Liver (tissue), 9 donors: ENCODE measurements around the gene INPP4B. TPM values are rescaled to one million over a fixed set of nuclear protein-coding genes. Genes with fewer than 3 reads are reported as not detected.

Experiments used
- DNase-seq: peaks from one replicate; pipeline ENCODE4 v3.0.0-alpha.2; 2017; ENCODE audit warnings: low spot score
- H3K27ac ChIP-seq, 2 donors: one replicate each; pipeline ENCODE4 v1.7.0; 2013; ENCODE audit warnings: inconsistent platforms in 2 of 2, low read length in 2 of 2, control low read depth in 1 of 2, low read depth in 1 of 2, mild to moderate bottlenecking in 1 of 2
- H3K27me3 ChIP-seq, 4 donors: one replicate each; pipeline versions ENCODE4 v1.6.1 to v1.7.0; 2013; ENCODE audit warnings: low read length in 3 of 4, inconsistent platforms in 1 of 4, mild to moderate bottlenecking in 1 of 4, moderate library complexity in 1 of 4; ENCODE audit not compliant: control insufficient read depth in 4 of 4, insufficient read depth in 4 of 4
- H3K36me3 ChIP-seq, 4 donors: one replicate each; pipeline versions ENCODE4 v1.6.1 to v1.7.0; 2013; ENCODE audit warnings: low read length in 3 of 4, mild to moderate bottlenecking in 3 of 4, low read depth in 1 of 4, moderate library complexity in 1 of 4; ENCODE audit not compliant: control insufficient read depth in 4 of 4, insufficient read depth in 3 of 4
- H3K4me1 ChIP-seq, 4 donors: one replicate each; pipeline versions ENCODE4 v1.6.1 to v1.7.0; 2013; ENCODE audit warnings: low read length in 3 of 4, mild to moderate bottlenecking in 3 of 4, moderate library complexity in 1 of 4; ENCODE audit not compliant: control insufficient read depth in 4 of 4, insufficient read depth in 4 of 4
- H3K4me3 ChIP-seq, 3 donors: one replicate each; pipeline versions ENCODE4 v1.6.1 to v1.7.0; 2013; ENCODE audit warnings: low read length in 3 of 3, control low read depth in 1 of 3, low read depth in 1 of 3, mild to moderate bottlenecking in 1 of 3
- H3K9ac ChIP-seq, 2 donors: one replicate each; pipeline ENCODE4 v1.7.0; 2013; ENCODE audit warnings: low read length in 2 of 2, mild to moderate bottlenecking in 2 of 2, moderate library complexity in 2 of 2, control low read depth in 1 of 2, low read depth in 1 of 2
- H3K9me3 ChIP-seq, 4 donors: one replicate each; pipeline versions ENCODE4 v1.6.1 to v1.7.0; 2013; ENCODE audit warnings: low read length in 3 of 4; ENCODE audit not compliant: control insufficient read depth in 4 of 4
- EGR1 ChIP-seq, 2 donors: IDR thresholded peaks; 2 replicates each; pipeline ENCODE4 v1.6.1; 2016 to 2018; ENCODE audit warnings: antibody characterized with exemption in 2 of 2, low read depth in 2 of 2
- FOXA2 ChIP-seq: IDR thresholded peaks from 2 replicates; pipeline ENCODE4 v1.6.1; 2016; ENCODE audit warnings: antibody characterized with exemption
- GABPA ChIP-seq, 2 donors: IDR thresholded peaks in 1 of 2; conservative IDR thresholded peaks in 1 of 2; 2 replicates each; pipeline ENCODE4 v1.6.1; 2016; ENCODE audit warnings: antibody characterized with exemption in 2 of 2, mild to moderate bottlenecking in 1 of 2, moderate library complexity in 1 of 2
- HNF4A ChIP-seq, 2 donors: conservative IDR thresholded peaks; 2 replicates each; pipeline ENCODE4 v1.6.1; 2016; ENCODE audit warnings: antibody characterized with exemption in 2 of 2, mild to moderate bottlenecking in 2 of 2
- HNF4G ChIP-seq: IDR thresholded peaks from 2 replicates; pipeline ENCODE4 v1.6.1; 2016; ENCODE audit warnings: antibody characterized with exemption
- NR2F2 ChIP-seq: IDR thresholded peaks from 2 replicates; pipeline ENCODE4 v1.6.1; 2016; ENCODE audit warnings: antibody characterized with exemption
- RAD21 ChIP-seq, 2 donors: IDR thresholded peaks; 2 replicates each; pipeline ENCODE4 v1.6.1; 2016; ENCODE audit warnings: antibody characterized with exemption in 2 of 2, mild to moderate bottlenecking in 2 of 2
- RXRA ChIP-seq, 2 donors: IDR thresholded peaks; 2 replicates each; pipeline ENCODE4 v1.6.1; 2017 to 2018; ENCODE audit warnings: antibody characterized with exemption in 2 of 2, mild to moderate bottlenecking in 1 of 2
- SP1 ChIP-seq: IDR thresholded peaks from 2 replicates; pipeline ENCODE4 v1.6.1; 2018; ENCODE audit warnings: antibody characterized with exemption, mild to moderate bottlenecking
- TAF1 ChIP-seq: conservative IDR thresholded peaks from 2 replicates; pipeline ENCODE4 v1.6.1; 2016; ENCODE audit warnings: antibody characterized with exemption, mild to moderate bottlenecking
- YY1 ChIP-seq: IDR thresholded peaks from 2 replicates; pipeline ENCODE4 v1.6.1; 2016; ENCODE audit warnings: antibody characterized with exemption, mild to moderate bottlenecking
- WGBS: extraction: QIAGEN DNeasy Blood & Tissue Kit; methylation state at CpG from one replicate; pipeline ENCODE4 v1.1.7; 2013; 5-methylcytosine and 5-hydroxymethylcytosine counted together
- polyA plus RNA-seq, 2 donors: library from polyadenylated mRNA; stranded (reverse) in 1 of 2; unstranded in 1 of 2; fragments of 200-250 nt in 1 of 2; fragments of >200 nt in 1 of 2; fragmentation: Nextera tagmentation in 1 of 2; extraction: Ambion mirVana in 1 of 2; gene quantifications; one replicate each; pipeline versions ENCODE4 v1.2.1 to v1.2.3, GENCODE V29; 2013 to 2015
- total RNA-seq, 2 donors: library from RNA; depleted of rRNA; stranded (reverse); fragments of >200 nt; gene quantifications; one replicate each; pipeline ENCODE4 v1.2.3, GENCODE V29; 2014
- TF ChIP-seq, protein P1 (sequence below): IDR thresholded peaks from 2 replicates; pipeline ENCODE4 v1.6.1; 2016; ENCODE audit warnings: antibody characterized with exemption
- TF ChIP-seq, protein P2 (sequence below): IDR thresholded peaks from 2 replicates; pipeline ENCODE4 v1.6.1; 2016; ENCODE audit warnings: antibody characterized with exemption, mild to moderate bottlenecking
- TF ChIP-seq, protein P3 (sequence below): fragments of 150-350 bp; IDR thresholded peaks from 2 replicates; pipeline ENCODE4 v1.5.1; 2017; ENCODE audit warnings: improper control_type of control experiment, low read depth, low read length; ENCODE audit not compliant: missing input control
- TF ChIP-seq, protein P4 (sequence below): IDR thresholded peaks from 2 replicates; pipeline ENCODE4 v1.6.1; 2016; ENCODE audit warnings: antibody characterized with exemption
- TF ChIP-seq, protein P5 (sequence below): IDR thresholded peaks from 2 replicates; pipeline ENCODE4 v1.6.1; 2016; ENCODE audit warnings: antibody characterized with exemption
- donor health status: healthy.
- donor health status: healthy.
- donor health status: healthy.
- donor health status: healthy.
- donor health status: healthy.

Gene INPP4B
- total and polyA plus RNA-seq, 4 donors: 0.43 to 2.8 (median 1.6) TPM

DNA sequence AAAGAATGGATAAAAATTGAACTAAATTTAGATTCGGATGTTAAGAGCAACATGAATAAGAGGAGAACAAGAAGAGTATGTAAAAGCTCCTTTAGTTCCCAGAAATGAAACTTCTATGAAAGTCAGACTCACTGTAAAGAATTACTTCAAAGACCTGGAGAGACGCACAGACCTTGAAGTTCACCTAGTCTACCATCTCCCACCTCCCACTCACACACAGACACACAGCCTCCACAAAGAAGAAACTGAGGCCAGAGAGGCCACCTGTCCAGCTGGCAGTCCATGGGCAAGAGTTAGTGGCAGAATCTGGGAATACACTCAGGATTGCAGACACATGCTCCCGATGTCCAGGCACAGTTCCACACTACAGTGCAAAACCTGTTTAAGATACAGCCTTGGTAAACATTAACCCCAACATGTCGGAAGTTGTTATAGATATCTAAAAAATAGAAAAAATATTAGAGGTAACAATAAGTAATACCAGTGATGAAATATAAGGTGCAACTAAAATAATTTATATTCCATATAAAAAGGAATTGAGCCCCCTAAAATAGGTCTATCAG lies 288.8 kb downstream of the INPP4B start:
- TF ChIP-seq RAD21 (IDR thresholded peaks at IDR 0.05) (no peak), HNF4A (conservative IDR thresholded peaks at IDR 0.05) (no peak), TAF1 (no peak), RXRA (IDR thresholded peaks at IDR 0.05) (no peak), GABPA (IDR thresholded peaks at IDR 0.05 in 1 of 2, conservative IDR thresholded peaks at IDR 0.05 in 1 of 2) (no peak), YY1 (no peak), HNF4G (no peak), NR2F2 (no peak), FOXA2 (no peak), EGR1 (IDR thresholded peaks at IDR 0.05; ENCODE audit: low read depth in 2 of 2) (no peak)
- TF ChIP-seq, protein P1, sequence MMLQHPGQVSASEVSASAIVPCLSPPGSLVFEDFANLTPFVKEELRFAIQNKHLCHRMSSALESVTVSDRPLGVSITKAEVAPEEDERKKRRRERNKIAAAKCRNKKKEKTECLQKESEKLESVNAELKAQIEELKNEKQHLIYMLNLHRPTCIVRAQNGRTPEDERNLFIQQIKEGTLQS: no peak
- TF ChIP-seq, protein P2, sequence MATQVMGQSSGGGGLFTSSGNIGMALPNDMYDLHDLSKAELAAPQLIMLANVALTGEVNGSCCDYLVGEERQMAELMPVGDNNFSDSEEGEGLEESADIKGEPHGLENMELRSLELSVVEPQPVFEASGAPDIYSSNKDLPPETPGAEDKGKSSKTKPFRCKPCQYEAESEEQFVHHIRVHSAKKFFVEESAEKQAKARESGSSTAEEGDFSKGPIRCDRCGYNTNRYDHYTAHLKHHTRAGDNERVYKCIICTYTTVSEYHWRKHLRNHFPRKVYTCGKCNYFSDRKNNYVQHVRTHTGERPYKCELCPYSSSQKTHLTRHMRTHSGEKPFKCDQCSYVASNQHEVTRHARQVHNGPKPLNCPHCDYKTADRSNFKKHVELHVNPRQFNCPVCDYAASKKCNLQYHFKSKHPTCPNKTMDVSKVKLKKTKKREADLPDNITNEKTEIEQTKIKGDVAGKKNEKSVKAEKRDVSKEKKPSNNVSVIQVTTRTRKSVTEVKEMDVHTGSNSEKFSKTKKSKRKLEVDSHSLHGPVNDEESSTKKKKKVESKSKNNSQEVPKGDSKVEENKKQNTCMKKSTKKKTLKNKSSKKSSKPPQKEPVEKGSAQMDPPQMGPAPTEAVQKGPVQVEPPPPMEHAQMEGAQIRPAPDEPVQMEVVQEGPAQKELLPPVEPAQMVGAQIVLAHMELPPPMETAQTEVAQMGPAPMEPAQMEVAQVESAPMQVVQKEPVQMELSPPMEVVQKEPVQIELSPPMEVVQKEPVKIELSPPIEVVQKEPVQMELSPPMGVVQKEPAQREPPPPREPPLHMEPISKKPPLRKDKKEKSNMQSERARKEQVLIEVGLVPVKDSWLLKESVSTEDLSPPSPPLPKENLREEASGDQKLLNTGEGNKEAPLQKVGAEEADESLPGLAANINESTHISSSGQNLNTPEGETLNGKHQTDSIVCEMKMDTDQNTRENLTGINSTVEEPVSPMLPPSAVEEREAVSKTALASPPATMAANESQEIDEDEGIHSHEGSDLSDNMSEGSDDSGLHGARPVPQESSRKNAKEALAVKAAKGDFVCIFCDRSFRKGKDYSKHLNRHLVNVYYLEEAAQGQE: no peak
- TF ChIP-seq, protein P3, sequence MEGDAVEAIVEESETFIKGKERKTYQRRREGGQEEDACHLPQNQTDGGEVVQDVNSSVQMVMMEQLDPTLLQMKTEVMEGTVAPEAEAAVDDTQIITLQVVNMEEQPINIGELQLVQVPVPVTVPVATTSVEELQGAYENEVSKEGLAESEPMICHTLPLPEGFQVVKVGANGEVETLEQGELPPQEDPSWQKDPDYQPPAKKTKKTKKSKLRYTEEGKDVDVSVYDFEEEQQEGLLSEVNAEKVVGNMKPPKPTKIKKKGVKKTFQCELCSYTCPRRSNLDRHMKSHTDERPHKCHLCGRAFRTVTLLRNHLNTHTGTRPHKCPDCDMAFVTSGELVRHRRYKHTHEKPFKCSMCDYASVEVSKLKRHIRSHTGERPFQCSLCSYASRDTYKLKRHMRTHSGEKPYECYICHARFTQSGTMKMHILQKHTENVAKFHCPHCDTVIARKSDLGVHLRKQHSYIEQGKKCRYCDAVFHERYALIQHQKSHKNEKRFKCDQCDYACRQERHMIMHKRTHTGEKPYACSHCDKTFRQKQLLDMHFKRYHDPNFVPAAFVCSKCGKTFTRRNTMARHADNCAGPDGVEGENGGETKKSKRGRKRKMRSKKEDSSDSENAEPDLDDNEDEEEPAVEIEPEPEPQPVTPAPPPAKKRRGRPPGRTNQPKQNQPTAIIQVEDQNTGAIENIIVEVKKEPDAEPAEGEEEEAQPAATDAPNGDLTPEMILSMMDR: no peak
- TF ChIP-seq, protein P4, sequence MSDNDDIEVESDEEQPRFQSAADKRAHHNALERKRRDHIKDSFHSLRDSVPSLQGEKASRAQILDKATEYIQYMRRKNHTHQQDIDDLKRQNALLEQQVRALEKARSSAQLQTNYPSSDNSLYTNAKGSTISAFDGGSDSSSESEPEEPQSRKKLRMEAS: no peak
- H3K4me1 ChIP-seq: no peaks in the 10 kb centered on the region
- no peak for DNase-seq
- H3K27ac ChIP-seq: no peak overlapping the region
- WGBS: 83% methylated on average over 4 of the region's 4 CpGs
- no peaks in the 10 kb centered on the region for H3K27me3 ChIP-seq
- H3K9ac ChIP-seq: no peak overlapping the region
- H3K9me3 ChIP-seq: no peaks in the 10 kb centered on the region
- H3K36me3 ChIP-seq: no peaks in the 10 kb centered on the region
- no peak overlapping the region for H3K4me3 ChIP-seq

DNA sequence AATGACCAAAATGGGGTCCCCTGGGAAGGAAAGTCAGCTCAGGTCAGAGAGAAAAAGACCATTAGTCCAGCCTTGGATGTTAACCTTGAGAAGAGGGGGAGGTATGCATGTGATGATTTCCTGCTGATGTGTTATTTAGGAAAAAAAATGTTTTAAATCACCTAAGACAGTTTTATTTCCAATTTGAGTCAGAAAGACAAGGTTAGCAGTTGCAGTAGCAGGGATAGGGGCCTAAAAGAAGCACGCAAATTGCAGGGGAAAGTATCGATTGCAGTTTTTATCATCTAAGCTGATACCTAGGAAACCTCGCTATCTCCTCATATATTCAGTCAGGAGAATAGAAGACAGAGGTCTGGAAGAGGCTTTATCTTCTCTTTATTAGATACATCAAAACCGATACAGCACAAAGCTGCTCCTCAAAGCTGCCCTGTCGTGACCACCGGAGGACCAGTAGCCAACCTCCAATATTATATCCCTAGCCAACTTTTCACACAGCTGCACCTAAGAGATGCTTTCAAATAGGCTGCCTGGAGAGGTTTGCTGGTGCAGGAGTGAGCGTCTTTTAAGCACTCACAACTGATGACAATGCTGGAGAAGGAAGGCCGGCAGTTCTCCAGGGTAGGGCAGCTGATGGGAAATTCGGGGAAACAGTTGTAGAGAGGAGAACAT lies 289.4 kb downstream of the INPP4B start:
- 93% methylated on average over 9 of the region's 9 CpGs for WGBS
- H3K9ac ChIP-seq: no peak overlapping the region
- DNase-seq: no peak
- TF ChIP-seq, protein P5, sequence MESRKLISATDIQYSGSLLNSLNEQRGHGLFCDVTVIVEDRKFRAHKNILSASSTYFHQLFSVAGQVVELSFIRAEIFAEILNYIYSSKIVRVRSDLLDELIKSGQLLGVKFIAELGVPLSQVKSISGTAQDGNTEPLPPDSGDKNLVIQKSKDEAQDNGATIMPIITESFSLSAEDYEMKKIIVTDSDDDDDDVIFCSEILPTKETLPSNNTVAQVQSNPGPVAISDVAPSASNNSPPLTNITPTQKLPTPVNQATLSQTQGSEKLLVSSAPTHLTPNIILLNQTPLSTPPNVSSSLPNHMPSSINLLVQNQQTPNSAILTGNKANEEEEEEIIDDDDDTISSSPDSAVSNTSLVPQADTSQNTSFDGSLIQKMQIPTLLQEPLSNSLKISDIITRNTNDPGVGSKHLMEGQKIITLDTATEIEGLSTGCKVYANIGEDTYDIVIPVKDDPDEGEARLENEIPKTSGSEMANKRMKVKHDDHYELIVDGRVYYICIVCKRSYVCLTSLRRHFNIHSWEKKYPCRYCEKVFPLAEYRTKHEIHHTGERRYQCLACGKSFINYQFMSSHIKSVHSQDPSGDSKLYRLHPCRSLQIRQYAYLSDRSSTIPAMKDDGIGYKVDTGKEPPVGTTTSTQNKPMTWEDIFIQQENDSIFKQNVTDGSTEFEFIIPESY: no peak
- no peak for TF ChIP-seq RXRA (IDR thresholded peaks at IDR 0.05)
- TF ChIP-seq YY1: no peak
- no peak for TF ChIP-seq SP1
- TF ChIP-seq, protein P3: no peak
- TF ChIP-seq TAF1: no peak
- TF ChIP-seq RAD21 (IDR thresholded peaks at IDR 0.05): no peak
- TF ChIP-seq, protein P2: no peak
- TF ChIP-seq, protein P4: no peak
- no peak for TF ChIP-seq HNF4A (conservative IDR thresholded peaks at IDR 0.05)

More for the DNA sequence above, 289.4 kb downstream of the INPP4B start:
- Histone ChIP-seq H3K4me1 (no peaks in the 10 kb centered on the region), H3K9me3 (no peaks in the 10 kb centered on the region), H3K27me3 (no peaks in the 10 kb centered on the region), H3K36me3 (no peaks in the 10 kb centered on the region), H3K4me3 (no peak overlapping the region), H3K27ac (no peak overlapping the region)
